ENCODE measurements around the gene LPGAT1. TPM values are rescaled to one million over a fixed set of nuclear protein-coding genes. Genes with fewer than 3 reads are reported as not detected.

The LPGAT1 gene
- total RNA-seq, 1 donor, result 36.2 TPM

DNA sequence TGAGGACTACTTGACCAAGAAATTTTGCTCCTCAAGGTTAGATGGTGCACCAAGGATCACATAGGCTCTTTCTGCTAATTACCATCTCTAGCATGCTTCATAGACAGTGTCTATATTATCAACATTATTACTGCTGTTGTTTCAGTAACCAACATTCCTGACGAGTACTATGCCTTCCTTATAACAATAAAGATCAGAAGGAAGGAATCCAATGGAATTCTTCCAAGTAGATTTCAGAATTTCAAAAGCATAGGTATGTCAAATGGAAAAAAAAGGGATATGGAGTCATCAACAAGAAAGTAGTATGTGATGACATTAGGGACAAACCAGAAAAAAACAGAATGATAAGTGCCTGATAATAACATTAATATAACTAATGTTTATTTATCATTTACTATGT lies 39.6 kb upstream of the LPGAT1 start:
- TF ChIP-seq, protein P1, sequence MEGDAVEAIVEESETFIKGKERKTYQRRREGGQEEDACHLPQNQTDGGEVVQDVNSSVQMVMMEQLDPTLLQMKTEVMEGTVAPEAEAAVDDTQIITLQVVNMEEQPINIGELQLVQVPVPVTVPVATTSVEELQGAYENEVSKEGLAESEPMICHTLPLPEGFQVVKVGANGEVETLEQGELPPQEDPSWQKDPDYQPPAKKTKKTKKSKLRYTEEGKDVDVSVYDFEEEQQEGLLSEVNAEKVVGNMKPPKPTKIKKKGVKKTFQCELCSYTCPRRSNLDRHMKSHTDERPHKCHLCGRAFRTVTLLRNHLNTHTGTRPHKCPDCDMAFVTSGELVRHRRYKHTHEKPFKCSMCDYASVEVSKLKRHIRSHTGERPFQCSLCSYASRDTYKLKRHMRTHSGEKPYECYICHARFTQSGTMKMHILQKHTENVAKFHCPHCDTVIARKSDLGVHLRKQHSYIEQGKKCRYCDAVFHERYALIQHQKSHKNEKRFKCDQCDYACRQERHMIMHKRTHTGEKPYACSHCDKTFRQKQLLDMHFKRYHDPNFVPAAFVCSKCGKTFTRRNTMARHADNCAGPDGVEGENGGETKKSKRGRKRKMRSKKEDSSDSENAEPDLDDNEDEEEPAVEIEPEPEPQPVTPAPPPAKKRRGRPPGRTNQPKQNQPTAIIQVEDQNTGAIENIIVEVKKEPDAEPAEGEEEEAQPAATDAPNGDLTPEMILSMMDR (IDR thresholded peaks at IDR 0.05; ENCODE audit: insufficient read depth, low read length), result no peak
- peak; percentile 44 for DNase-seq (ENCODE audit: low read depth)
- H3K4me3 ChIP-seq (ENCODE audit: low read depth, low read length), result no peak overlapping the region

GRCh38 chr1:211865180-211865579 lies 34.6 kb upstream of the LPGAT1 start:
- DNase-seq (ENCODE audit: low read depth), result no peak
- TF ChIP-seq, protein P1 (IDR thresholded peaks at IDR 0.05; ENCODE audit: insufficient read depth, low read length), result no peak
- H3K4me3 ChIP-seq (ENCODE audit: low read depth, low read length), result no peak overlapping the region

DNA sequence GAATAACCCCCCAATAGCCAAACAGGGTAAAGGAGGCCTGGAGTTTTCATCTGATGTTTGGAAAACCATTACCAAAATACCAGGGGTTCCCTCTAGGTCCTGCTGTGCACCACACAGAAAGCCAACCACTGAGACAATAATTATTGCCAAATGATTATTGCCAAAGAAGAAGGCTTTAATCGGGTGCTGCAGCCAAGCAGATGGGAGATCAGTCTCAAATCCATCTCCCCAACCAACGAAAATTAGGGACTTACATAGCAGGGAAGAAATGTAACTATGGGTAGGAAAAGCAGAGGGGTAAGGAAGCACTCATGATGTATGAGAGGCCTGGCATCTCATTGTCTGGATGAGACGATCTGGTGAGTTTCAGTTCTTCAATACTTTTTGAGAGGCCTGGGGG lies 28.8 kb upstream of the LPGAT1 start:
- TF ChIP-seq, protein P1 (IDR thresholded peaks at IDR 0.05; ENCODE audit: insufficient read depth, low read length), result no peak
- DNase-seq (ENCODE audit: low read depth), result no peak

GRCh38 chr1:211851174-211851573 lies 20.6 kb upstream of the LPGAT1 start:
- H3K4me3 ChIP-seq (ENCODE audit: low read depth, low read length), result no peak overlapping the region

More for the DNA sequence above, 28.8 kb upstream of the LPGAT1 start:
- H3K4me3 ChIP-seq (ENCODE audit: low read depth, low read length), result no peak overlapping the region

GRCh38 chr1:211843507-211844298 lies 13.1 kb upstream of the LPGAT1 start:
- no peak overlapping the region for H3K4me3 ChIP-seq (ENCODE audit: low read depth, low read length)
- DNase-seq (ENCODE audit: low read depth), result no peak
- TF ChIP-seq, protein P1 (IDR thresholded peaks at IDR 0.05; ENCODE audit: insufficient read depth, low read length), result no peak

More at GRCh38 chr1:211851174-211851573, 20.6 kb upstream of the LPGAT1 start:
- DNase-seq (ENCODE audit: low read depth), result no peak
- TF ChIP-seq, protein P1 (IDR thresholded peaks at IDR 0.05; ENCODE audit: insufficient read depth, low read length), result no peak

DNA sequence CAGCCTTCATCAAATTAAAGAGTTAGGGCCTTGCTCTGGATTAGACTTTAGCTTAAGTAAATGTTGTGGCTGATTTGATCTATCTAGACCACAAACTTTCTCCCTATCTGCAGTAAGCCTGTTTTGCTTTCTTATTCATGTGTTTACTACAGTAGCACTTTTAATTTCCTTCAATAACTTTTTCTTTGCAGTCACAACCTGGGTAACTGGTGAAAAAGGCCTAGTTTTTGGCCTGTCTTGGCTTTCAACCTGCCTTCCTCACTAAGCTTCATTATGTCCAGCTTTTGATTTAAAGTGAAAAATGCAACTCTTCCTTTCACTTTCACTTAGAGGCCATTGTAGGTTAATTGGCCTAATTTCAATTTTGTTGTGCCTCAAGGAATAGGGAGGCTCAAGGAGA lies 12.5 kb upstream of the LPGAT1 start:
- peak; percentile 20 for DNase-seq (ENCODE audit: low read depth)
- H3K4me3 ChIP-seq (ENCODE audit: low read depth, low read length), result no peak overlapping the region
- TF ChIP-seq, protein P1 (IDR thresholded peaks at IDR 0.05; ENCODE audit: insufficient read depth, low read length), result no peak

All from fibroblast of the aortic adventitia (primary cell).